ENCODE results near the gene SMAD5.

Gene SMAD5

GRCh38 chr5:136146201-136146600, 13.6 kb downstream of the SMAD5 start:
- no peak for TF ChIP-seq CTCF (IDR thresholded peaks at IDR 0.05)

GRCh38 chr5:136147632-136148031, 15.0 kb downstream of the SMAD5 start:
- TF ChIP-seq CTCF (IDR thresholded peaks at IDR 0.05): no peak

GRCh38 chr5:136149891-136150290, 17.2 kb downstream of the SMAD5 start:
- no peak for TF ChIP-seq CTCF (IDR thresholded peaks at IDR 0.05)

- no peak for TF ChIP-seq CTCF (IDR thresholded peaks at IDR 0.05)
Observed at GRCh38 chr5:136153581-136154236, 21.1 kb downstream of the SMAD5 start.

- no peak for TF ChIP-seq CTCF (IDR thresholded peaks at IDR 0.05)
Observed at GRCh38 chr5:136155078-136155477, 22.4 kb downstream of the SMAD5 start.

- no peak for TF ChIP-seq CTCF (IDR thresholded peaks at IDR 0.05)
Observed at GRCh38 chr5:136155761-136156160, 23.1 kb downstream of the SMAD5 start.

- TF ChIP-seq CTCF (IDR thresholded peaks at IDR 0.05): no peak
Observed at GRCh38 chr5:136157514-136157913, 24.9 kb downstream of the SMAD5 start.

GRCh38 chr5:136159457-136159856, 26.8 kb downstream of the SMAD5 start:
- TF ChIP-seq CTCF (IDR thresholded peaks at IDR 0.05): no peak

Data from LNCAP (cell line).